Ectodermal cell (in vitro differentiated cells): ENCODE measurements around the gene PPP2R5C.

Source experiments
- H3K27ac ChIP-seq: 2 replicates; pipeline ENCODE4 v1.7.0; 2013; ENCODE audit warnings: mild to moderate bottlenecking, low read depth, low read length; ENCODE audit not compliant: insufficient read depth, poor library complexity, severe bottlenecking
- H3K27me3 ChIP-seq: 2 replicates; pipeline ENCODE4 v1.7.0; 2013; ENCODE audit warnings: mild to moderate bottlenecking, low read length; ENCODE audit not compliant: insufficient read depth, control insufficient read depth, poor library complexity, severe bottlenecking
- H3K36me3 ChIP-seq: one replicate; pipeline ENCODE4 v1.7.0; 2013; ENCODE audit warnings: low read length; ENCODE audit not compliant: control insufficient read depth, insufficient read depth
- H3K4me1 ChIP-seq: one replicate; pipeline ENCODE4 v1.7.0; 2013; ENCODE audit warnings: low read length; ENCODE audit not compliant: control insufficient read depth, insufficient read depth
- H3K4me3 ChIP-seq: 2 replicates; pipeline ENCODE4 v1.7.0; 2013; ENCODE audit warnings: low read depth, low read length, control low read depth; ENCODE audit not compliant: insufficient read depth
- H3K9me3 ChIP-seq: 2 replicates; pipeline ENCODE4 v1.7.0; 2013; ENCODE audit warnings: mild to moderate bottlenecking, low read length, moderate library complexity; ENCODE audit not compliant: control insufficient read depth
- WGBS, 2 experiments: methylation state at CpG; one replicate each; pipeline ENCODE4 v1.1.7; 2013; ENCODE audit warnings: missing lambda C conversion rate in 2 of 2; 5-methylcytosine and 5-hydroxymethylcytosine counted together

PPP2R5C gene

GRCh38 chr14:101781240-101782061 lies 19.9 kb downstream of the PPP2R5C start:
- Histone ChIP-seq H3K9me3 (no peaks in the 10 kb centered on the region), H3K36me3 (no peaks in the 10 kb centered on the region), H3K27ac (no peak overlapping the region), H3K4me1 (no peaks in the 10 kb centered on the region), H3K4me3 (peak overlapping the region; percentile 19), H3K27me3 (peaks cover 36% of the 10 kb centered on the region)
- WGBS, 2 experiments = 1% methylated on average over 67 of the region's 67 CpGs

- Histone ChIP-seq H3K27ac (no peak overlapping the region), H3K4me3 (no peak overlapping the region), H3K36me3 (no peaks in the 10 kb centered on the region), H3K27me3 (peaks cover 35% of the 10 kb centered on the region), H3K4me1 (no peaks in the 10 kb centered on the region), H3K9me3 (no peaks in the 10 kb centered on the region)
- 84 to 88% methylated on average over 12 of the region's 12 CpGs for WGBS, 2 experiments
Observed at GRCh38 chr14:101783260-101784016, 21.9 kb downstream of the PPP2R5C start.

- WGBS, 2 experiments = 74 to 82% methylated on average over 6 of the region's 6 CpGs
- no peak overlapping the region for H3K27ac ChIP-seq
- H3K9me3 ChIP-seq = no peaks in the 10 kb centered on the region
- peaks cover 23% of the 10 kb centered on the region for H3K27me3 ChIP-seq
- no peaks in the 10 kb centered on the region for H3K36me3 ChIP-seq
- no peak overlapping the region for H3K4me3 ChIP-seq
- H3K4me1 ChIP-seq = no peaks in the 10 kb centered on the region
Observed at GRCh38 chr14:101784631-101785030, 23.1 kb downstream of the PPP2R5C start.

GRCh38 chr14:101788016-101788635 lies 26.6 kb downstream of the PPP2R5C start:
- H3K27me3 ChIP-seq = no peaks in the 10 kb centered on the region
- no peaks in the 10 kb centered on the region for H3K36me3 ChIP-seq
- no peaks in the 10 kb centered on the region for H3K4me1 ChIP-seq
- H3K27ac ChIP-seq = no peak overlapping the region
- H3K4me3 ChIP-seq = no peak overlapping the region
- no peaks in the 10 kb centered on the region for H3K9me3 ChIP-seq
- 89 to 95% methylated on average over 13 of the region's 13 CpGs for WGBS, 2 experiments

- H3K36me3 ChIP-seq = no peaks in the 10 kb centered on the region
- no peak overlapping the region for H3K27ac ChIP-seq
- H3K9me3 ChIP-seq = no peaks in the 10 kb centered on the region
- H3K4me3 ChIP-seq = no peak overlapping the region
- WGBS, 2 experiments = 85 to 92% methylated on average over 6 of the region's 6 CpGs
- H3K27me3 ChIP-seq = no peaks in the 10 kb centered on the region
- H3K4me1 ChIP-seq = no peaks in the 10 kb centered on the region
Observed at GRCh38 chr14:101789222-101789621, 27.7 kb downstream of the PPP2R5C start.

- no peaks in the 10 kb centered on the region for H3K27me3 ChIP-seq
- H3K36me3 ChIP-seq = no peaks in the 10 kb centered on the region
- no peaks in the 10 kb centered on the region for H3K4me1 ChIP-seq
- H3K27ac ChIP-seq = no peak overlapping the region
- H3K9me3 ChIP-seq = no peaks in the 10 kb centered on the region
- 91 to 98% methylated on average over 7 of the region's 7 CpGs for WGBS, 2 experiments
- no peak overlapping the region for H3K4me3 ChIP-seq
Observed at GRCh38 chr14:101790232-101790631, 28.7 kb downstream of the PPP2R5C start.

- no peak overlapping the region for H3K27ac ChIP-seq
- H3K4me3 ChIP-seq = no peak overlapping the region
Observed at GRCh38 chr14:101791919-101792572, 30.5 kb downstream of the PPP2R5C start.

GRCh38 chr14:101796016-101796415 lies 34.5 kb downstream of the PPP2R5C start:
- 92 to 95% methylated on average over 8 of the region's 8 CpGs for WGBS, 2 experiments
- Histone ChIP-seq H3K27ac (no peak overlapping the region), H3K9me3 (no peaks in the 10 kb centered on the region), H3K4me1 (no peaks in the 10 kb centered on the region), H3K27me3 (no peaks in the 10 kb centered on the region), H3K36me3 (no peaks in the 10 kb centered on the region), H3K4me3 (no peak overlapping the region)

More at GRCh38 chr14:101791919-101792572, 30.5 kb downstream of the PPP2R5C start:
- Histone ChIP-seq H3K36me3 (no peaks in the 10 kb centered on the region), H3K9me3 (no peaks in the 10 kb centered on the region), H3K4me1 (no peaks in the 10 kb centered on the region), H3K27me3 (no peaks in the 10 kb centered on the region)
- WGBS, 2 experiments = 93 to 98% methylated on average over 5 of the region's 5 CpGs

- Histone ChIP-seq H3K36me3 (no peaks in the 10 kb centered on the region), H3K27ac (no peak overlapping the region), H3K9me3 (no peaks in the 10 kb centered on the region), H3K4me3 (no peak overlapping the region), H3K27me3 (no peaks in the 10 kb centered on the region), H3K4me1 (no peaks in the 10 kb centered on the region)
- 91 to 92% methylated on average over 10 of the region's 10 CpGs for WGBS, 2 experiments
Observed at GRCh38 chr14:101796479-101796878, 35.0 kb downstream of the PPP2R5C start.
